Stimulated activated CD8-positive, alpha-beta memory T cell treated with anti-CD3 and anti-CD28 coated beads, Interleukin-15, amount 100 ng/mL, for 24 hours (primary cell): ENCODE data around the gene LMNTD2.

ENCODE experiments used
- DNase-seq: peaks from one replicate; pipeline ENCODE4 v3.0.0-alpha.2; 2020; ENCODE audit warnings: low read depth

The LMNTD2 gene

DNA sequence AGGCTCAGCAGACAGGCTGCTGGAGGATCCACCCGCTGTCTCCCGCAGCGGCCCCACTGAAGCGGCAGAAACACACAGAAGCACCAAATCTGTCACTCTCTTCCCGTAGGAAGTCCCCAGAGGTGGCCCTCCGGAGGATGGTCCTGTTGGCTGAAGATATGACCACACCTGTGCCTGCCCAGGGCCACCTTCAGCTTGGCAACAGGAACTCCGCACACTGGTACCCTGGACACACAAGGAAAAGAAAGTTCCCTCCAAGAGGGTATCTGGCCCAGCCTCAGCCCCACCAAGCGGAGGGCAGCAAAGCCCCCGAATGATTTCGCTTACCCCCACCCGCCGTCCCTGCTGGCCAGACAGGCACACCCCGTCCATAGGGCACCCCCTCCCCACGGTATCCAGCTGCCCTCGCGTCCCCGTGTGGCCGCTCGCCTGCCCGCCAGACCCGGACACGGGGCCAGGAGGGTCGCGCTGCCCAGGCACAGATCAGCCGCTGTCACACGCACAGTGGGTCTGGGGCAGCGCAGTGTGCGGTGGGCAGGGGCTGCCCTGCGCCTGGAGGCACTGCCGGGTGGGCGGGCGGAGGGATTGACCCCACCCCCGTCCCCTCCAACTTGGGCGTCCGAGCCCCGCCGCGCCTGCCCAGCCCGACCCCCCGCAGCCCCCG, 7.2 kb upstream of the LMNTD2 start:
- DNase-seq: no peak

DNA sequence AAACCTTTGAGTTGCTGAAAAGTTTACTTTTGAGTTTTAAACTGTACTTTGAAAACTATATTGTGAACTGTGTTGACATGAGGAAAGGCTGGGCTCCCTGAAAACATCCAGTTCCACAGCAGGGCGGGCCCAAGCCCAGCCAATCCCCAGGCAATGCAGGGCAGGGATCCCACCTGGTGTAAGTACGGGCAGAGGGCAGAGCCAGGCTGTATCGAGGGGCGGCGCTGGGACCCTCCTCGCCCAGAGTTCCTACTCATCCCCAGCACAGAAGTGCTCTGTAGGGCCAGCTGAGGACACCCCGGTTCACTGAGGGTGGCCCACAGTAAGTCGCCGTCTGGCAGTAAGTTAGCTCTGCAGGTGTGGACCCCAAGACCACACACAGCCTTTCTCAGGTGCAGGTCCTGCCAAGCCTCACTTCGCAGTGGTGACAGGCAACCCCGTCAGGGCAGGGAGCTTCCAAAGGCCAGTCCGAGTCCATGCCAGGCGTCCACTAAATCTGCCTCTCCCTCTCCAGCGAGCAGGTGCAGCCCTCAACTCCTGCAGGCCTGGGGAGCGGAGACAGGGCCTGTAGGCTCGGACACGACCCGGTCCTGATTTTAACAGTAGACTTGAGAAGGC, 6.6 kb upstream of the LMNTD2 start:
- DNase-seq: no peak

DNA sequence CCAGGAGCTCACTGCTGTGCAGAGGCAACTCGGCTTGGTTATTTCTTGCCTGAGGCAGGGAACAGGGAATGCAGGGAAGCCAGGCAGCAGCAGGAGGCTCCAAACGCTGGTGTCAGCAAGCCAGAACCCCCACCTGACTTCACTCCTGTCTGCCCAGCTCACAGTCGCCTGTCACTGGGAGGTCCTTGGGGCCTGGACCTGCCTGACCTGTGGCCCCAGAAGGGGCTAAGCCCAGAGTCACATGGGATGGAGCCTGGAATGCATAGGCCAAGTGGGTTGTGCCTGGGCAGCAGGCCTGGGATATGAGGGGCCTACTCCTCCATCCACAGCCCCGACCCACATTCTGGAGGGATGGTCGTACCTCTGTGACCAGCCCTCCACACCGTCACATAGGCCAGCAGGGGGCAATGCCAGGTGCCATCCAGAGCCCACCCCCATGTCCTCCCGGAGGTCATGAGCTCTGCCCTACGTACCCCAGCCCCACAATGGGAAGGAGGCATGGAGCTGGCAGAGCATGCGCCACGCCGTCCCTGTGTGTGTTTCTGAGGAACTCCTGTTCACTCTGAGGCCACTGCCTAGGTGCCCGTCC, 5.5 kb upstream of the LMNTD2 start:
- no peak for DNase-seq

DNA sequence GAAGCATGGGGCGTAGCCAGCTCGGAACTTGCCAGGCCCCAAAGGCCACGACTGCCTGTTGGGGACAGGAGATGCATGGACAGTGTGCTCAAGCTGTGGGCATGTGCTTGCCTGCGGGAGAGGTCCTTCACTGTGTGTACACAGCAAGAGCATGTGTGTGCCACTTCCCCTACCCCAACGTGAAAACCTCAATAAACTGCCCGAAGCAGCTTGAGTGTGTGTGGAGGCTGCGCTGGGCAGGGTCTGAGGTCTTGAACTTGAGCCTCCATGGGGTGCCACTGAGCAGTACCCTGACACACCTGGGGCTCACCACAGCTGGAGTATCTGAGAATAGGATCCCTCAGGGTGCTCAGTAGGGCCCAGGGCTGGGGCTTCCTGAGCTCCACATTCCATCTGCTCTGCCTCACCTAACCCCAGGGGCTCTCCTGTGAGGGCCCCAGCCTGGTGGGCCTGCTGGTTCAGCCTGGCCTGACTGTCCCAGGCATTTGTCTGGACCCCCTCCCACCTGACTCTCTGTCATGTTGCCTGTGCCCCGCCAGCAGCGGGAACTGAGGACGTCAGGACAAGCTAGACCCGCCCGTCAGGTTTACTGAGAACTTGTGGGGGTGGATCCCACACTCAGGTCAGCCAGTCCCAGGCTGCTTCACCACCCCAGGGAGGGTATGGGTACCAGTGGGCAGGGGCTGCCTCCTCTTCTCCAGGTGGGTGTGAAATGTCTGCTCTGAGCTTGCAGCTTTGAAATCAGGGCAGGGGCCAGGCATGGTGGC, 3.5 kb upstream of the LMNTD2 start:
- no peak for DNase-seq

DNA sequence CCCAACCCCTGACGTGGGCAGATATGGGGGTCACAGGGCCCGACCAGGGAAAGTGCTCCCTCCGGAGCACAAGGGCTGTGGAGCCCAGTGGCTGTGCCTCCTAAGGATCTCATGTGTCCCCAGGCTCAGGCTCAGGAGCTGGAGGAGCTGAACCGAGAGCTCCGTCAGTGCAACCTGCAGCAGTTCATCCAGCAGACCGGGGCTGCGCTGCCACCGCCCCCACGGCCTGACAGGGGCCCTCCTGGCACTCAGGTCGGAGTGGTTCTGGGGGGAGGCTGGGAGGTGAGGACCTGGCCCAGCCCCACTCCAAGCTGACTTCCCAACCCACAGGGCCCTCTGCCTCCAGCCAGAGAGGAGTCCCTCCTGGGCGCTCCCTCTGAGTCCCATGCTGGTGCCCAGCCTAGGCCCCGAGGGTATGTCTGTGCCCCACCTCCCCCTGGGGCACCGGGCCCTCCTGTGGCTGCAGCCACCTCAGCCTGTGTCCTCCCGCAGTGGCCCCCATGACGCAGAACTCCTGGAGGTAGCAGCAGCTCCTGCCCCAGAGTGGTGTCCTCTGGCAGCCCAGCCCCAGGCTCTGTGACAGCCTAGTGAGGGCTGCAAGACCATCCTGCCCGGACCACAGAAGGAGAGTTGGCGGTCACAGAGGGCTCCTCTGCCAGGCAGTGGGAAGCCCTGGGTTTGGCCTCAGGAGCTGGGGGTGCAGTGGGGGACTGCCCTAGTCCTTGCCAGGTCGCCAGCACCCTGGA, 2.7 kb upstream of the LMNTD2 start:
- DNase-seq: no peak

DNA sequence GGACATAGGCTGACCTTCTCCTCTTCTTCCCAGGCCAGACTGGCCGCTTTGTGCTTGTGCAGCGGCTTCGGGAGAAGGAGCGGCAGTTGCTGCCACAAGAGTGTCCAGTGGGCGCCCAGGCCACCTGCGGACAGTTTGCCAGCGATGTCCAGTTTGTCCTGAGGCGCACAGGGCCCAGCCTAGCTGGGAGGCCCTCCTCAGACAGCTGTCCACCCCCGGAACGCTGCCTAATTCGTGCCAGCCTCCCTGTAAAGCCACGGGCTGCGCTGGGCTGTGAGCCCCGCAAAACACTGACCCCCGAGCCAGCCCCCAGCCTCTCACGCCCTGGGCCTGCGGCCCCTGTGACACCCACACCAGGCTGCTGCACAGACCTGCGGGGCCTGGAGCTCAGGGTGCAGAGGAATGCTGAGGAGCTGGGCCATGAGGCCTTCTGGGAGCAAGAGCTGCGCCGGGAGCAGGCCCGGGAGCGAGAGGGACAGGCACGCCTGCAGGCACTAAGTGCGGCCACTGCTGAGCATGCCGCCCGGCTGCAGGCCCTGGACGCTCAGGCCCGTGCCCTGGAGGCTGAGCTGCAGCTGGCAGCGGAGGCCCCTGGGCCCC, 1.6 kb upstream of the LMNTD2 start:
- no peak for DNase-seq

DNA sequence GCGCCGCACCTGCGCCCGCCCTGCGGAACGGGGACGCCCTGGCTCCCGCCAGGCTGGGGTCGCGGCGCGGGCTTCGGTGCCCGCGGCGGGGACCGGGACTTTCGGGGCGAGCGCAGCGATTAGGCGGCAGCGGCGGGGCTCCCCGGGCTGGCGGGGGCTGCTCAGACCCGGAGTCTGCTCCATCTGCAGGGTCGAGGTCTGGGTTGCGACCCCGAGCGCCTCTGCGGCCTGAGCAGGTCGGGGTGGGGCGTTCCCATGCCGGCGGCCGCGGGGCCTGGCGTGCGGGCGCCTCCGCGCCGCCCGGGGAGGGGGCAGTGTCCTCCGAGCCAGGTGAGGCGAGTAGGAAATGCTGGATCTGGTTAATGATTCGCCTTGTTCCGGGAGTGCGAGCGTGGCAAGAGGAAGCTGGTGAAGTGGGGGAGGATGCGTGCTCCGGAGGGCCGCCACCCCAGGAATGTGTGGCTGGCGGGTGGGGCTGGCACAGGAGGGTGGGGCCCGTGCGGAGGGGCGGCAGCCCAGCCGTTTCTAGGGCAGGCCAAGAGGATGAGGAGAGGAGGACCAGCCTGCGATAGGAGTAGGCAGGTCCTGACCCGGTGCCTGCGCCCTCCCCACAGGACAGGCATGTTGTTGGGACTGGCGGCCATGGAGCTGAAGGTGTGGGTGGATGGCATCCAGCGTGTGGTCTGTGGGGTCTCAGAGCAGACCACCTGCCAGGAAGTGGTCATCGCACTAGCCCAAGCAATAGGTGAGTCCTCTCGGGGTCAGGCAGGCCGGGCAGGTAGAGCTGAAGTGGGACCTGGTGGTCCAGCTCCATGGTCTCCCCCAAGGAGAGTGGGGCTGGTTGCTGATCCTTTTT, 838 bp upstream of the LMNTD2 start:
- no peak for DNase-seq

DNA sequence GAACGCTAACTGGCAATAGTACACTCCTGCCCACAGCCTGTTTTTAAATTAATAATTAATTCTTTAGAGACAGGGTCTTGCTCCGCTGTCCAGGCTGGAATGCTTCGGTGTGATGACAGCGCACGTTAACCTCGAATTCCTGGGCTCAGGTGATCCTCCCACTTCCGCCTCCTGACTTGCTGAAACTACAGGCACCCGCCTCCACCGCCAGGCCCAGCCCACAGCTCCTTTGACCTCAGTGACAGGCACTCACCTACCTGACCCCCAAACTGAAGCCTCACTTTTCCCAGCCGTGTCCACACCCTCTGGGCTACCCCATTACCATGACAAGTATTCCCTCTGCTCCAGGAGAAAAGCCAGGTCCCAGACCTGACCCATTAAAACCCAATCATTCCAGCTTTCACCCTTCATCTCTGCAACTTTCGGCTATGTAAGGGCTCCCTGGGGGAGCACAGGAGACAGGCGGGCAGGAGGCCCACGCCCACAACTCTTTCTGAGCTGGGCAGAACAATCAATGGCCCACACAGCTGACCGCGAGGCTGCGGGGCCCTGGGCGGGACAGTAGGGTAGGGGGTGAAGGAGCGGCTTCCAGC, 730 bp downstream of the LMNTD2 start:
- no peak for DNase-seq

DNA sequence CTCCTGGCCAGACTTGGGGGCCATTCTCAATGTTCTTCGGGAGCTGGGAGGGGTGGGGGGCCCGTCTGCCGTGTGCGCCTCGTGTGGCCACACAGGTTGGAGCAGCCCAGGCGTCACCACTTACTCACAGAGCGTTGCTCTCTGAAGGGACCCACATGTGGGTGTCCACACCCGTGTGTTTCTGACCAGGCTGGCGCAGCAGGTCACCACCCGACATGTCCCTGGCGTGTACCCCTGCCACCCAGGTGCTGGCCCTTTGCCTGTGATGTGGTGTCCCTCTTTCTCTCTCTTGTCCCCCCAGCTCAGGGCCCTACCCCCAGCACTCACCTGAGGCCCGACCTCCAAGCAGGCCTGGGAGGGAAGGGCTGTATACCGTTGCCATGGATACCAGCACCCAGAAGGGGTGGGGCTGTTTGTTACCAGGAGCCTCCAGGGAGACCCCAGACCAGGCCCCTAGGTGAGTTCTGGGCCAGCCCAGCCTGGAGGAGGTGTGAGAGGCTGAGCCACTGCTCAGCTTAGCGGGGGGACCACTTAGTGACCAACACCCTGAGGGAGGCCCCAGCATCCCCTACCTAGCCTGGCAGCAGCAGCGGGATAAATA, 1.4 kb downstream of the LMNTD2 start:
- DNase-seq: no peak

DNA sequence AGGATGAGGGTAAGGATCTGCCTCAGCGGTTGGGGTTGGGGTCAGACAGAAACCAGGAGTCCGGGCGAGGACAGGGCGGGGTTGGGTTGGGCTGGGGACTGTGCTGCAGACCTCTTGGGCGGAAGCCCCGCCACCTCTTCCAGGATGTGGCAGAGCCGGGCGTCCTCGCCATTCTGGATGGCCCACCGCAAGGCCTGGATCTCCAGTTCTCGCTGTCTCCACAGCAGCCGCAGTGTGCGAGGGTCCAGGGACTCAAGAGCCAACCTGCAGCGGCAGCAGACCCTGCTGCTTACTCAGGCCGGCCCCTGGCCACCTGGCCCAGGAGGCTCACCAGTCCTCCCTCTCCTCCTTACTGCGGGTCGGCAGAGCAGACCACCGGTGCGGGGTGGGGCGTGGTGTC, 2.0 kb downstream of the LMNTD2 start:
- no peak for DNase-seq

DNA sequence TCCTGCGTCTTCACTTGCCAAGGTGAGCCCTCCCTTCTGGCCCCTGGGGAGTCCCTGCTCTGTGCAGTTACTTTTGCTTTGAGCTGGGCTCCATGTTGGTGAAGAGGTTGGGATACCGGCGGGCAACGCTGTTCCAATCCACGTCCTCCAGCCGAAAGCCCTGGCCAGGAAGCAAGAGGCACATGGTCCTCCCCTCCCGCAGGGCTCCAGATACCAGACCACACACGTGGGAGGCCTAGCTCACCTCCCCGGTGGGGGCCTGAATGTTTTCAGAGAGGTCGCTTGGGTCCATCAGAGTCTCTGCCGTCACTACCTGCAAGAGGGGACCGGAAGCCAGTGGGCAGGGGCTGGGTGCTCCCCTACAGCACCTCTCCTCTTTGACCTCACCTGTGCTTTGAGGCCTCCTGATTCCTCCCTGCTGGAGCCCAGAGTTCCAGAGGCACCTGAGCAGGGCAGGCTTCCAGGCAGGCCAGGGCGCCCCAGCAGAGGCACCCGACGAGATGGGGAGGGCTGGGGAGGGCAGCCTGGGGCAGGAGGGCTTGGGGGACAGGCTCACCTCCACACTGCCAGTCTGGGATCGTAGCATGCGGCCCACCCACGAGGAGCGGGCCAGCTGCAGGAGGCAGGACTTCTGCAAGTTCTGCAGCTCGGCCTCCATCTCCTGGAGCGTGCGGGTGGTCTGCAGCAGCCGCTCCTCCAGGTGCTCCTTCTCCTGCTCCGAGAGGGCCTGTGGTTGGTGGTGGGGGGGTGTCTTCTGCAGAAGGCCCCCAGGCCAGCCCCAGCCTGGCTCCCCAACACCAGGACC, 3.0 kb downstream of the LMNTD2 start:
- DNase-seq: no peak

DNA sequence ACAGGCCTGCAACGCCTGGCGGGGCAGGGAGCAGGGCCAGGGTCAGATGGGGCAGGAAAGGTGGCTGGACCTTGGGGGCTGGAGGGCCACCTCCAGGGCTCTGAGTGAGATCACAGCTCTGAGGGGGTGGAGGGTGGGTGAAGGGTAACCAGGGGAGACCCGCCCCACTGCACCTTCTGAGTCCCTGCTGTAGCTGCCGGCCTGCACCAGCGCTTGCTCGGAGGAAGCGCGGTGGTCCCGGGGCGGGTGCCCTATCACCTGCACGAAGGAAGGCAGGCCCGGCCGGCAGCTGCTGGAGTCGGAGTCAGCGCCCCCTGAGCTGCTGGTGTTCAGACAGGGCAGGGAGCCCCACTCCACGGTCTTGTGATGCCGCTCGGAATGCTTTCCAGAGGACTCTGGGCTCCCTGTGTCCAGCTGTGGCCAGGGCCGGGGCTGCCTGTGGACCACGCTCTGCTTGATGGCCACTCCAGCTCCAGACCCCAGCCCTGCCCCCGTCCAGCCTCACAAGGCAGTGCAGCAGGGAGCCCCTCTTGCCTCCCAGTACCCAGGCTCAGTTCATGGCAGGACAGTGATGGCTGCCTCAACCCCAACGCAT, 3.8 kb downstream of the LMNTD2 start:
- DNase-seq: no peak

DNA sequence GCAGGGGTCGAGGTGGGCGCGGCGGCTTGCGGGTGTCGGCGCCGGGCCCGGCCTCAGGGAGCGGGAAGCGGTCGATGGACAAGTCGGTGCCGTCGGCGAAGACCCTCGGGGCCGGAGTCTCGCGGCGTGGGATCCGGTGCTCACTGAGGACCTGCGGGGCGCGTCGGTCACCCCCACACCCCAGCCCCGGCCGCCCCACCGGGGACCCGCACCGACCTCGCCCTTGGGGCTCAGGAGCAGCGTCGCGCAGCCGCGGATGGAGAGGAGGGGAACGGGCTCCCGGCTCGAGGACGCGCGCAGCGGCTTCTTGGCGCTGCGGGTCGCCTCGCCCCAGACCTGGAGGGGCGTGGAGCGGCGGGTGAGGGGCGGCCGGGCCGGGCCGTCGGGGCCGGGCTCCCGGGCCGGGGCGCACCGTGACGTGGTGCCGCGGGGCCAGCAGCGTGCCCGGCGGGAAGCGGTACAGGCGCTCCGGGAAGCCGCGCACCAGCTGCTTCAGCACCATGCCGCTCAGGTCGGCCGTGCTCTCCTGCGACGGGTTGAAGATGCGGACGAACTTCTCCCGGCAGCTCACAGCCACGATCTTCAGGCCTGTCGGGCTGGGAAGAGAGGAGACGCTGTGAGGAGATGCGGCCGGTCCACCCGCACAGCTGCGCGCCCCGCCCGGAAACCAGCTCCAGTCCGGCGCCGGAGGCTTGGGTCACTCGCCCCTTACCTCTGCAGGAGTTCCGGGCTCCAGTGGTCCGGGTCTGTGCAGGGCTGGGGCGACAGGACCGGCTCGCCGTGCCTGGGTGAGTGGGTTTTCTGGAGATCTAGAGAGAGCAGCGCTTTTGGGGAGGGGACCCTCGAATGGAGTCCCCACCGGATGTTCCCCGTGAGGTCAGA, 4.5 kb downstream of the LMNTD2 start:
- no peak for DNase-seq

DNA sequence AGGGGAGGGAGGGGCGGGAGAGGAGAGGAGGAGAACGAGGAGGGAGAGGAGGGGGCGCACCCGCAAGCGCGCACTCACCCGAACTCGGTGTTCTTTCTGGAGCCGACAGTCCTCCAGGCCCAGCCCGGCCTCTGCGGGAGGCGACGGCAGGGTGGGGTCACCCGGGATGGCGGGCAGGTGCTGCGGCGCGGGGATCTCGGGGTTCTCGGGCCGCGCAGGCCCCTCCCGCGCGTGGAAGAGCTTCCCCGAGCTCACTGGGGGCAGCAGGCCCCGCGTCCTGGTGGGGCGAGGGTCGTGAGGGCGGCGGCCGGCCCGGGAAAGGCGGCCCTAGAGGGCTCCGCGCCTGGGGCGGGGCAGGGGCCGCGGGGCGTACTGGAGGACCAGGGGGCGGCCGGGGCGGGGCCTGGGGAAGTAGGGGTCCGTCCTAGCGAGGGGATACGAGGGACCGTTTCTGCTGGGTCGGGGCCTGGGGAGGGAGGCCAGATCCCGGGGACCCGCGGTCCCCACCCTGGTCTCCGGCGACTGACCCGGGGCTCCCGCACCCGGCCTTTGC, 5.2 kb downstream of the LMNTD2 start:
- DNase-seq: no peak

DNA sequence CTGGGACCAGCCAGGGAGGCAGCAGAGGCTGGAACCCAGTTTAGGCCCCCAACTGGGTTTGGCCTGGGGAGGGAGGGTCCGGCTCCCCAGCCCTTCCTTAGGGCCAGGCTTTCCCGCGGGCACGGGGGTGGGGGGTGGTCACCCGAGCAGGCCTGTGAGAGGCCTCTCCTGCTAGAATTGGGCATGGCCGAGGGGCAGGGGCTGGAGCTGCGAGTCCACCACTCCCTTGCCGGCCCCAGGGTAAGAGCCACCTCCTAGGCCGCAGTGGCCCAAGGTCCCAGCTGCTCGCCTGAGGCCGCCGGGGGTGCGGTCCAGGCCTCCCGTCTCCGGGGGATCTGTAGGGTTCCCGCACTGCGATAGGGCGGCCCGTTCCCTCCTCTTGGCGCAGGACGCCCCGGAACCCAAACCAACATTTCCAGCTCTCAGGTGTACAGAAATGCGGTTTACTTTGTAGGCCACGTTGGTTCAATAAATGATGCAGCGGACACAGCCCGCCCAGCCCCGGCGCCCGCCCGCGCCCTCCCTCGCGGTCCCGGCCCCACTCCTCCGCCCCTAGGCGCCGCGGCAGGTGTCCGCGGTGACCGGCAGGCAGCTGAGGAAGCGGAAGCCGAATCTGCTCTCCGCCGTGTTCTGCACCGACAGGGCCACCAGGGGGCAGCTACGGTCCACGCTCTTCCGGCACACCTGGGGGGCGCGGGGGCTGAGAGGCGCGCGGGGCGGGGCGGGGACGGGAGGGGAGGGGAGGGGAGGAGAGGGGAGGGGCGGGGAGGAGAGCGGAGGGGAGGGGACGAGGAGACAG, 5.9 kb downstream of the LMNTD2 start:
- no peak for DNase-seq

DNA sequence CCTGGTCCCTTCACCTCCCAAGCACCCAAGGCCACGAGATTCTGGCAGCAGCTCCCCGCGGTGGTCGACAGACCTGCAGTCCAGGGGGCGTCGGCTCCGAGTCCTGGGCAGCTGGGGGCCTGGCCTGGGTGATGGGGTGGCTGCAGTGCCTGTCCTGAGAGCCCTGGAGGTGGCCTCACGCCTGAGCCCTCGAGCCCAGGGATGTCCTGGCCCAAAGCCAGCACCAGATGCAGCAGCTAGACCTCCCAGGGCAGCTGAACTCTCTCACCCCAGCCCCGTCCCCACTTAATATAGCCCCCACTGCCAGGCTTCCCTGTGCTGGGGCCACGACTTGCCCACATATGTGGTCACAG, 6.6 kb downstream of the LMNTD2 start:
- no peak for DNase-seq
